Immature natural killer cell (primary cell): Measurements from ENCODE around the gene CHPF2. TPM values are rescaled to one million over a fixed set of nuclear protein-coding genes. Genes with fewer than 3 reads are reported as not detected.

Experiments
- DNase-seq, 3 donors: peaks; one replicate each; pipeline ENCODE4 v3.0.0; 2022; ENCODE audit warnings: mixed read lengths in 1 of 3
- H3K27ac Mint-ChIP-seq, 6 donors: one replicate each; pipeline ENCODE4 v1.8.0; 2020; ENCODE audit warnings: mixed read lengths in 6 of 6, mild to moderate bottlenecking in 5 of 6, inconsistent platforms in 4 of 6, moderate library complexity in 3 of 6
- H3K27me3 Mint-ChIP-seq, 3 donors: one replicate each; pipeline ENCODE4 v1.8.0; 2020 to 2021; ENCODE audit warnings: low read depth in 3 of 3, mild to moderate bottlenecking in 3 of 3, mixed read lengths in 3 of 3, moderate library complexity in 3 of 3, inconsistent platforms in 1 of 3
- H3K36me3 Mint-ChIP-seq, 3 donors: one replicate each; pipeline ENCODE4 v1.8.0; 2020; ENCODE audit warnings: mixed read lengths in 3 of 3, inconsistent platforms in 2 of 3, mild to moderate bottlenecking in 2 of 3
- H3K4me1 Mint-ChIP-seq, 2 donors: one replicate each; pipeline ENCODE4 v1.8.0; 2020; ENCODE audit warnings: inconsistent platforms in 2 of 2, mild to moderate bottlenecking in 2 of 2, mixed read lengths in 2 of 2, moderate library complexity in 1 of 2
- H3K4me3 Mint-ChIP-seq, 5 donors: one replicate each; pipeline ENCODE4 v1.8.0; 2020; ENCODE audit warnings: mild to moderate bottlenecking in 5 of 5, mixed read lengths in 5 of 5, inconsistent platforms in 3 of 5, moderate library complexity in 3 of 5
- H3K9me3 Mint-ChIP-seq, 6 donors: one replicate each; pipeline ENCODE4 v1.8.0; 2020; ENCODE audit warnings: mild to moderate bottlenecking in 6 of 6, mixed read lengths in 6 of 6, inconsistent platforms in 4 of 6, moderate library complexity in 3 of 6
- polyA plus RNA-seq, 3 donors: library from polyadenylated mRNA; unstranded; fragments of 300-500 nt; fragmentation: Illumina TruSeq; gene quantifications; one replicate each; pipeline ENCODE4 v1.2.3, GENCODE V29; 2021

Gene CHPF2
- polyA plus RNA-seq, 3 donors from 2014 or later: 23.0 to 39.2 (median 35.4) TPM

DNA sequence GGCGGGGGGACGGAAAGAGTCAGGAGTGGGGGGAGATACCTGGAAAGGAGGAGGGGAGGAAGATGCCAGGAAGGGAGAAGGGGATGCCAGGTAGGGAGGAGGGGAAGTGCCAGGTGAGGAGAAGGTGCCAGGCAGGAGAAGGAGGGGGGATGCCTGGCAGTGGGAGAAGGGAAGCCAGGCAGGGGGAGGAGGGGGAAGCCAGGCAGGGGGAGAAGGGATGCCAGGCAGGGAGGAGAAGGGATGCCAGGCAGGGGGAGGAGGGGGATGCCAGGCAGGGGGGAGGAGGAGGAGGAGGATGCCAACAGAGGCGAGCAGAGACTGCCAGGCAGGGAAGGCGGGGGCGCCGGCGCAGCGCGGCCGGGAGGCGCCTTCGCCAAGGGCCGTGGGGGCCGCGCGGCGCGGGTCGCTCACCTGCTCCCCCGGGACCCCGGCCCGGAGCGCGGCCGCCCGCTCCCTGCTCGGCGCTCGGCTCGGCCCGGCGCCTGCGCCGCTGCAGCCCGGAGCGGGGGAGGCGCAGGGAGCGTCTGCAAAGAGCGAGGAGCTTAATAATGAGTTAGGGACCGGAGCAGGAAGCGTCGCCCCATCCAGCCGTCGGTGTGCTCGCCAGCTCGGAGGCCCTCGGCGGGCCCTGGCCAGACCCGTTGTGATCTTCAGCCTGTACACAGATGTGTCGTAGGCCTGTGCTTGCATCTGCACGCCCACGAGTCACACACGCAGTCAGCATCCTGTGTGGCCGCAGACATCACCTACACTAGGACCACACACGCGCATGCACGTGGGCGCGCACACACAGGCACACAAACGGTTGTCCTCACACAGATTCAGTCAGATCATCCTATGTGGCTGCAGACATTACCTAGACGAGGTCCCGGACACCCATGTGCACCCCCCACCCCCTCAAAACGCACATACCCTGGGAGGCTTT is 44.6 kb downstream of the CHPF2 start:
- Mint-ChIP-seq H3K9me3 (no peaks in the 10 kb centered on the region), H3K27me3 (peaks cover 3 to 11% (median 6%) of the 10 kb centered on the region in 3 donors), H3K27ac (peak overlapping the region in 1 of 6 donors; percentile 77), H3K4me1 (peaks cover 11 to 13% of the 10 kb centered on the region in 2 donors), H3K36me3 (no peaks in the 10 kb centered on the region), H3K4me3 (peak overlapping the region; percentile 74 to 84 (median 81))
- peak; percentile 34 to 47 (median 46) for DNase-seq

DNA sequence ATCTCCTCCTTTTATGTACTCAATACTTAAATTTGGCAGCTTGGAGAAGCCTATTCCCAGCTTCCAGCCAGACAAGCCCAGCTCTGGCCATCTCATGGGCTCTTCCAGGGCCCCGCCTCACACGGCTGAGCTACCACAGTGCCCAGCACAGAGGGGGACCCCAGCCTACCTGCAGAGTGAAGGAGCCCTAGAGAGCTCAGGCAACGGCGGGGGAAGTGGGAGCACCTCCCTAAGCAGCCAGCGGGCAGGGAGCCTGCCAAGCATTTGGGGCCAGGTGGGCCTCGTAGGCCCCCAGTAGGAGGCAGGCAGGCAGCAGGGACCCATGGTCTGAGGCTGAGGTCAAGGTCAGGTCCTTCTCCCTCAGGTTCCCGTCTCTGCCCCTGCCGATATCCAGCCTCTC is 45.3 kb downstream of the CHPF2 start:
- H3K9me3 Mint-ChIP-seq: peaks cover 0 to under 1% (median 0%) of the 10 kb centered on the region in 6 donors
- peaks cover 3 to 12% (median 6%) of the 10 kb centered on the region in 3 donors for H3K27me3 Mint-ChIP-seq
- DNase-seq: no peak
- no peak overlapping the region for H3K27ac Mint-ChIP-seq
- peak overlapping the region; percentile 74 to 84 (median 81) for H3K4me3 Mint-ChIP-seq
- H3K36me3 Mint-ChIP-seq: no peaks in the 10 kb centered on the region
- peaks cover 8 to 11% of the 10 kb centered on the region in 2 donors for H3K4me1 Mint-ChIP-seq

DNA sequence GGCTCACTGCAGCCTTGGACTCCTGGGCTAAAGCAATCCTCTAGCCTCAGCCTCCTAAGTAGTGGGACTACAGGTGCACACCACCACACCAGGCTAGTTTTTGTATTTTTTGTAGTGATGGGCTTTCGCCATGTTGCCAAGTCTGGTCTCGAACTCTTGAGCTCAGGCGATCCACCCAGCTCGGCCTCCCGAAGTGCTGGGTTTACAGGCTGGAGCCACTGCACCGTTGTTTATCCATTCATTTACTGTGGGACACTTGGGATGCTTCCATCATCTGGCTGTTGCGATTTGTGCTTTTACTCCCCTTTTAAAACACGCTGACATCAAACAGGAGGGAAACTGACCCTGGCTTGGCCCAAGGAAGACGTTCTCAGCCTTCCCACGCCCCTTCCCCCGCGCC is 46.7 kb downstream of the CHPF2 start:
- peak overlapping the region in 2 of 5 donors; percentile 22 to 56 for H3K4me3 Mint-ChIP-seq
- H3K27ac Mint-ChIP-seq: peak overlapping the region in 1 of 6 donors; percentile 0

DNA sequence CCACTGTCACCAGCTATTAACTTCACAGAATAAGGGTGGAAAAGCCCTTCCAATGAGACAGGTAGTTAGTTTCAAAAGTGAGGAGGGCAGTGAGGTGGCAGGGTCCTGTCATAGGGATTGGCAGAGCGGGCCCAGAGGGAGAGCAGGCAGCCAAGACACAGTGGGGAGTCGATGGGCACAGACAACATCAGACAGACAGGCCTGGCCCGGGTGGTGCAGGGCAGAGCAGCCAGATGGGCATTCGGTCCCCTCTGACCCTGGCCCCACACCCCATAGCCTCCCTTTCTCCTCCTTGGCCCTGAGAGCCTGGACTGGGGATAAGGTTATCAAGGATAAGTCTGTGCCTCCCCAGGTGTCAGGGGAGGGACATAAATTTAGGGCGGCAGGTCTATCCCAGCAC is 47.6 kb downstream of the CHPF2 start:
- Mint-ChIP-seq H3K36me3 (peaks cover 0 to 5% (median 0%) of the 10 kb centered on the region in 3 donors), H3K27ac (no peak overlapping the region), H3K27me3 (peaks cover 5 to 18% (median 5%) of the 10 kb centered on the region in 3 donors), H3K4me3 (no peak overlapping the region), H3K4me1 (peaks cover 15 to 16% of the 10 kb centered on the region in 2 donors), H3K9me3 (peaks cover 0 to 7% (median 4%) of the 10 kb centered on the region in 6 donors)
- no peak for DNase-seq

More for the DNA sequence above, 46.7 kb downstream of the CHPF2 start:
- H3K4me1 Mint-ChIP-seq: peaks cover 16 to 18% of the 10 kb centered on the region in 2 donors
- peaks cover 0 to 7% (median 4%) of the 10 kb centered on the region in 6 donors for H3K9me3 Mint-ChIP-seq
- H3K27me3 Mint-ChIP-seq: peaks cover 4 to 17% (median 8%) of the 10 kb centered on the region in 3 donors
- no peak for DNase-seq
- peaks cover 0 to 5% (median 0%) of the 10 kb centered on the region in 3 donors for H3K36me3 Mint-ChIP-seq

DNA sequence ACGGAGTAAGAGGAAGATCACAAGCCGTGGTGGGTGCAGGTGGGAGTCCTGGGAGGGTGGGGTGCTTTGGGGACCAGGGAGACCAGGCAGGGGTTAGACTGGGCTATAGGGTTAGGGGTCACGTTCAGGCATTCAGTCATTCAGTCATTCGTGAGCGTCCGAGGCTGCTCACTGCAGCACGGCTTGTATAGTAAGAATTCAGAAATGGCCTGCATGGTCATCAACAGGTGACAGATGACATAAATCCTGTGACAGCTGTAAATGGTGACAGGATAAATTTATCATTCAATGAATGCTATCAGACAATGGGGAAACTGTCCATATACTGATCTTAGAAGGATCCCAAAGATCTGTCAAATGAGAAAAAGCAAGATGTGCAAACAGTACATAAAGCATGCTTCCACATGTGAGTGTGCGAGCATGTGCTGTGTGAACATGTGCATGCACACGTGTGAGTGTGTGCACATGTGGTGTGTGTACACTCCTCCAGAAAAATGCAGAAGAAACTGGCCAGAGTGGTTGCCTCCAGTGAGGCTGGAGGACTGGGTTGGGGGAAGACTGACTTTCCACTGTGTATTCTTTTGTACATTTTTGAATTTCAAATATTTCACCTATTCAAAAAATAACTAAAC is 48.2 kb downstream of the CHPF2 start:
- peaks cover 5 to 19% (median 5%) of the 10 kb centered on the region in 3 donors for H3K27me3 Mint-ChIP-seq
- DNase-seq: no peak
- peaks cover 0 to 5% (median 0%) of the 10 kb centered on the region in 3 donors for H3K36me3 Mint-ChIP-seq
- H3K4me3 Mint-ChIP-seq: no peak overlapping the region
- peaks cover 15 to 16% of the 10 kb centered on the region in 2 donors for H3K4me1 Mint-ChIP-seq
- peak overlapping the region in 1 of 6 donors; percentile 13 for H3K27ac Mint-ChIP-seq
- H3K9me3 Mint-ChIP-seq: peaks cover 0 to 7% (median 4%) of the 10 kb centered on the region in 6 donors

DNA sequence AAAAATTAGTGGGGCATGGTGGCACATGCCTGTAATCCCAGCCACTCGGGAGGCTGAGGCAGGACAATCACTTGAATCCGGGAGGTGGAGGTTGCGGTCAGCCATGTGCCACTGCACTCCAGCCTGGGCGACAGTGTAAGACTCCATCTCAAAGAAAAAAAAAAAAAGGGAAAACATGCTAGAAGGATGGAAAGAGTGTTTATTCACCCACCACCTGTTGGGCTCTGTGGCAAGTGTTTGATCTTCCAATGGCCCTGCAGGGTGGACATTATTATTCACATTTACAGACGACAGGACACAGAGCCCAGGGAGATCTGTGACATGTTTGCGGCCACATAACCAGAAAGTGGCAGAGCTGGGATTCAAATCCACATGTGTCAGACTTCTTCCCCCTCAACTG is 49.4 kb downstream of the CHPF2 start:
- peaks cover 0 to 7% (median 4%) of the 10 kb centered on the region in 6 donors for H3K9me3 Mint-ChIP-seq
- no peak for DNase-seq
- H3K4me1 Mint-ChIP-seq: peaks cover 12 to 16% of the 10 kb centered on the region in 2 donors
- no peak overlapping the region for H3K27ac Mint-ChIP-seq
- H3K4me3 Mint-ChIP-seq: no peak overlapping the region
- H3K36me3 Mint-ChIP-seq: peaks cover 0 to 5% (median 0%) of the 10 kb centered on the region in 3 donors
- peaks cover 5 to 19% (median 5%) of the 10 kb centered on the region in 3 donors for H3K27me3 Mint-ChIP-seq

DNA sequence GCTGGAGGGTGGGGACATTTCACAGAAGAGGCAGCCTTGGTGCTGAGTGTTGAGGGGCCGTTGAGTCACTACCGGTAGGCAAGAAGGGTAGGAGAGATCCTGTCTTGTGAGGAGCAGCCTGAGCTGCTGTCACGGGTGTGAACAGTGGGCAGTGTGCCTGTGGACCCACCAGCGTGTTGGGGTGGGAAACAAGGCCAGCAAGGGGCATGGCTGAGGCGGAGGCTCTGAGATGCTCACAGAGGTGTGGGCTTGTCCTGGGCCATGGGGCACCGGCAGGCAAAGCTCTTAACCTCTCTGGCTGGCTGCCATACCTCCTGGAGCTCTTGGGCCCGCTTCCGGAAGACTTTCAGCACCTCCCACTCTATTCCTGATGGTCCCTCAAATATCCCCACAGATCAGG is 49.8 kb downstream of the CHPF2 start:
- peaks cover 0 to 5% (median 0%) of the 10 kb centered on the region in 3 donors for H3K36me3 Mint-ChIP-seq
- DNase-seq: no peak
- H3K4me3 Mint-ChIP-seq: no peak overlapping the region
- H3K27ac Mint-ChIP-seq: no peak overlapping the region
- peaks cover 4 to 19% (median 5%) of the 10 kb centered on the region in 3 donors for H3K27me3 Mint-ChIP-seq
- peaks cover 11 to 15% of the 10 kb centered on the region in 2 donors for H3K4me1 Mint-ChIP-seq
- peaks cover 0 to 7% (median 4%) of the 10 kb centered on the region in 6 donors for H3K9me3 Mint-ChIP-seq

DNA sequence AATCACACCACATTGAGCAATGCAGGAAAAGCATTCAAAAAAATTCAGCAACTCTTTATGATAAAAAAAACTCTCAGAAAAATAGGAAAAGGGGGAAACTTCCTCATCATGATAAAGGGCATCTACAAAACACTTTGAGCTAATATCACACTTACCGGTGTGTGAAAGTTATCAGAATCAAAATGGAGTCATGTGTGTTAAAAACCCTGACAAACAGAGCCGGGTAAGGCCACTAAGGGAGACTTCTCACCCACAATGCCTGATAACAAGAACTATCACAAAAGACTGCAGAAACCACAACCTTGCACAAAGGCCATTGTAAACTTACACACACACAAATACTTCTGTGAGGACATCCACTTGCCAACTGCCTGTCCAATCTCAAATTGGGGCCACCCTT is 51.0 kb downstream of the CHPF2 start:
- H3K27me3 Mint-ChIP-seq: peaks cover 4 to 19% (median 6%) of the 10 kb centered on the region in 3 donors

DNA sequence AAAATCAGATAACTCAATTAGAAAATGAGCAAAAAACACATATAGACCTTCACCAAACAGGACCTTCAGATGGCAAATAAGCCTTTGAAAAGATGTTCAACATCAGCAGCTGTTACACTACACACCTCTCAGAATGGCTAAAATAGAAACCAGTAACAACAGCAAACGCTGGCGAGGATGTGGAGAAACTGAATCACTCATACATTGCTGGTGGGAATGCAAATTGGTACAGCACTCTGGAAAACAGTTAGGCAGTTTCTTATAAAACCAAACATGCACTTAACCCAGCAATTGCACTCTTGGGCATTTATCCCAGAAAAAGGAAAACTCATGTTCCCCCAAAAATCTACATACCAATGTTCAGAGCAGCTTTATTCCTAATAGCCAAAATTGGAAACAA is 53.9 kb downstream of the CHPF2 start:
- Mint-ChIP-seq H3K27ac (no peak overlapping the region), H3K4me3 (no peak overlapping the region), H3K9me3 (peaks cover 0 to 7% (median 4%) of the 10 kb centered on the region in 6 donors), H3K27me3 (peaks cover 4 to 15% (median 5%) of the 10 kb centered on the region in 3 donors), H3K4me1 (peaks cover 7 to 8% of the 10 kb centered on the region in 2 donors), H3K36me3 (peaks cover 0 to 5% (median 0%) of the 10 kb centered on the region in 3 donors)
- no peak for DNase-seq

More for the DNA sequence above, 51.0 kb downstream of the CHPF2 start:
- DNase-seq: no peak
- peaks cover 0 to 5% (median 0%) of the 10 kb centered on the region in 3 donors for H3K36me3 Mint-ChIP-seq
- peaks cover 7 to 8% of the 10 kb centered on the region in 2 donors for H3K4me1 Mint-ChIP-seq
- peaks cover 0 to 7% (median 4%) of the 10 kb centered on the region in 6 donors for H3K9me3 Mint-ChIP-seq
- H3K27ac Mint-ChIP-seq: peak overlapping the region in 1 of 6 donors; percentile 37
- H3K4me3 Mint-ChIP-seq: no peak overlapping the region

Other genes with a start within 250 kb of the CHPF2 start
- 1 to 10 TPM in 2 of 3 donors, under 1 TPM in 1; 0.21 to 4.9 (median 2.4) TPM for gene NOS3, start 241.5 kb upstream of the CHPF2 start, polyA plus RNA-seq
- 1 to 10 TPM in 2 of 3 donors, not detected in 1; 1.9 to 5.7 TPM for gene ATG9B, start 208.0 kb upstream of the CHPF2 start, polyA plus RNA-seq
- 10 to 100 TPM; 17.6 to 26.5 (median 23.3) TPM for gene ABCB8, start 204.0 kb upstream of the CHPF2 start, polyA plus RNA-seq
- gene ASIC3, start 184.0 kb upstream of the CHPF2 start, polyA plus RNA-seq: not detected
- 10 to 100 TPM; 15.6 to 18.9 (median 17.9) TPM for gene CDK5, start 174.6 kb upstream of the CHPF2 start, polyA plus RNA-seq
- gene SLC4A2, start 172.9 kb upstream of the CHPF2 start, polyA plus RNA-seq: 10 to 100 TPM in 2 of 3 donors, 1 to 10 TPM in 1; 6.7 to 19.8 (median 10.9) TPM
- 10 to 100 TPM; 49.0 to 57.6 (median 51.2) TPM for gene FASTK, start 151.7 kb upstream of the CHPF2 start, polyA plus RNA-seq
- gene TMUB1, start 149.0 kb upstream of the CHPF2 start, polyA plus RNA-seq: 10 to 100 TPM; 47.5 to 57.5 (median 49.6) TPM
- 1 to 10 TPM; 2.8 to 6.3 (median 4.3) TPM for gene AGAP3, start 146.0 kb upstream of the CHPF2 start, polyA plus RNA-seq
- gene GBX1, start 64.8 kb upstream of the CHPF2 start, polyA plus RNA-seq: not detected
- not detected for gene ASB10, start 45.2 kb upstream of the CHPF2 start, polyA plus RNA-seq
- not detected for gene H2BK1, start 22.0 kb upstream of the CHPF2 start, polyA plus RNA-seq
- gene ABCF2, start 5.3 kb upstream of the CHPF2 start, polyA plus RNA-seq: 10 to 100 TPM; 24.2 to 35.4 (median 31.7) TPM
- gene SMARCD3, start 16.2 kb downstream of the CHPF2 start, polyA plus RNA-seq: 1 to 10 TPM; 1.2 to 3.9 (median 2.6) TPM
- gene NUB1, start 109.3 kb downstream of the CHPF2 start, polyA plus RNA-seq: 10 to 100 TPM; 49.8 to 85.4 (median 77.4) TPM
- gene WDR86, start 177.6 kb downstream of the CHPF2 start, polyA plus RNA-seq: 1 to 10 TPM in 2 of 3 donors, under 1 TPM in 1; 0.75 to 2.2 (median 2.2) TPM
- gene CRYGN, start 207.7 kb downstream of the CHPF2 start, polyA plus RNA-seq: not detected